Measurements from ENCODE around the gene COL27A1. TPM values are rescaled to one million over a fixed set of nuclear protein-coding genes. Genes with fewer than 3 reads are reported as not detected.

COL27A1 gene
- total RNA-seq, 2 experiments from 2014 or later = 0.87 to 1.2 TPM

DNA sequence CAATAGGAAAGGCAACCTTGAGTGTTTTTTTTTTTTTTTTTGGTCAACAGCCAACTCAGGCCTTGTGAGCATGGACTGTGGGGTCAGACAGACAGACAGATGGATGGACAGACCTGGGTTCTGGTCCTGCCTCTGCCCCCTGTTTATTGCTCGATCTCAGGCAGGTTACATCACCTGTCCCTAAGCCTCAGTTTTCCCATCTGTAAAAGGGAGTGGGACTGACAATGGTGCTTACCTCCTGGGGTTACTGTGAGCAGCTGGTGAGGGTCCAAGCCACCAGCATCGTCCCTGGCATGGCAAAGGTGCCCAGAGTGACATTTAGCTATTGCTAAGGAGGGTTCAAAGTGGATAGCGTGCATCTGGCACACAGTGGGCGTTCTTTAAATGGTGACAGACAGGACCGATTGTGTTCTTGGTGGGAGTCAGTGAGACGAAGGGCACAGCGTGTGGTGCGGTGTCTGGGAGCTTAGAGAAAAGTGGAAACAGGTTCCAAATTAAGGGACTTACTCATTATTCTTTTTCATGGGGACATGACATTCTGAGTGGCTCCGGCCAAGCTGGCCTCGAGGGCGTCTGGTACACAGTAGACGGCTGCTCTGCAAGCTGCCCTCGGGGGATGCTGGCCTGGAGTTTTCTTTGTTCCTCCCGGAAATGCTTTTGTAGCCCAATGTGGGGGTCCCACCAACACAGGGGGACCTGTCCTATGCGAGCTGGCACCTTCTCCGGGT, 72.1 kb downstream of the COL27A1 start:
- DNase-seq (no peak), ATAC-seq (ENCODE audit: poor library complexity) (no peak)
- no peak overlapping the region for H3K4me3 ChIP-seq (ENCODE audit: low read length)
- H3K9me3 Mint-ChIP-seq = no peaks in the 10 kb centered on the region
- H3K4me1 ChIP-seq (ENCODE audit: insufficient read depth, low read length) = no peaks in the 10 kb centered on the region
- H3K36me3 Mint-ChIP-seq (ENCODE audit: low read depth) = no peaks in the 10 kb centered on the region
- no peak overlapping the region for H3K27ac Mint-ChIP-seq
- H3K27ac ChIP-seq (ENCODE audit: low read depth in 1 of 2, low read length in 2 of 2) = no peak overlapping the region
- H3K4me1 Mint-ChIP-seq (ENCODE audit: low read depth) = no peaks in the 10 kb centered on the region
- H3K27me3 ChIP-seq (ENCODE audit: control insufficient read depth in 1 of 2, insufficient read depth in 2 of 2, low read length in 2 of 2) = no peaks in the 10 kb centered on the region
- peaks cover 0 to 3% of the 10 kb centered on the region in 2 experiments for H3K9me3 ChIP-seq (ENCODE audit: control insufficient read depth in 1 of 2, insufficient read depth in 1 of 2, low read length in 2 of 2)
- ChIA-PET POLR2A (no interaction called here), CTCF (no interaction called here)
- H3K27me3 Mint-ChIP-seq = no peaks in the 10 kb centered on the region
- intact Hi-C loops (cut with DNase I, micrococcal nuclease) = no loop called here
- TF ChIP-seq, protein P1, sequence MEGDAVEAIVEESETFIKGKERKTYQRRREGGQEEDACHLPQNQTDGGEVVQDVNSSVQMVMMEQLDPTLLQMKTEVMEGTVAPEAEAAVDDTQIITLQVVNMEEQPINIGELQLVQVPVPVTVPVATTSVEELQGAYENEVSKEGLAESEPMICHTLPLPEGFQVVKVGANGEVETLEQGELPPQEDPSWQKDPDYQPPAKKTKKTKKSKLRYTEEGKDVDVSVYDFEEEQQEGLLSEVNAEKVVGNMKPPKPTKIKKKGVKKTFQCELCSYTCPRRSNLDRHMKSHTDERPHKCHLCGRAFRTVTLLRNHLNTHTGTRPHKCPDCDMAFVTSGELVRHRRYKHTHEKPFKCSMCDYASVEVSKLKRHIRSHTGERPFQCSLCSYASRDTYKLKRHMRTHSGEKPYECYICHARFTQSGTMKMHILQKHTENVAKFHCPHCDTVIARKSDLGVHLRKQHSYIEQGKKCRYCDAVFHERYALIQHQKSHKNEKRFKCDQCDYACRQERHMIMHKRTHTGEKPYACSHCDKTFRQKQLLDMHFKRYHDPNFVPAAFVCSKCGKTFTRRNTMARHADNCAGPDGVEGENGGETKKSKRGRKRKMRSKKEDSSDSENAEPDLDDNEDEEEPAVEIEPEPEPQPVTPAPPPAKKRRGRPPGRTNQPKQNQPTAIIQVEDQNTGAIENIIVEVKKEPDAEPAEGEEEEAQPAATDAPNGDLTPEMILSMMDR (IDR thresholded peaks at IDR 0.05) = no peak
- no peaks in the 10 kb centered on the region for H3K36me3 ChIP-seq (ENCODE audit: insufficient read depth, low read length)
- H3K4me3 Mint-ChIP-seq = no peak overlapping the region

DNA sequence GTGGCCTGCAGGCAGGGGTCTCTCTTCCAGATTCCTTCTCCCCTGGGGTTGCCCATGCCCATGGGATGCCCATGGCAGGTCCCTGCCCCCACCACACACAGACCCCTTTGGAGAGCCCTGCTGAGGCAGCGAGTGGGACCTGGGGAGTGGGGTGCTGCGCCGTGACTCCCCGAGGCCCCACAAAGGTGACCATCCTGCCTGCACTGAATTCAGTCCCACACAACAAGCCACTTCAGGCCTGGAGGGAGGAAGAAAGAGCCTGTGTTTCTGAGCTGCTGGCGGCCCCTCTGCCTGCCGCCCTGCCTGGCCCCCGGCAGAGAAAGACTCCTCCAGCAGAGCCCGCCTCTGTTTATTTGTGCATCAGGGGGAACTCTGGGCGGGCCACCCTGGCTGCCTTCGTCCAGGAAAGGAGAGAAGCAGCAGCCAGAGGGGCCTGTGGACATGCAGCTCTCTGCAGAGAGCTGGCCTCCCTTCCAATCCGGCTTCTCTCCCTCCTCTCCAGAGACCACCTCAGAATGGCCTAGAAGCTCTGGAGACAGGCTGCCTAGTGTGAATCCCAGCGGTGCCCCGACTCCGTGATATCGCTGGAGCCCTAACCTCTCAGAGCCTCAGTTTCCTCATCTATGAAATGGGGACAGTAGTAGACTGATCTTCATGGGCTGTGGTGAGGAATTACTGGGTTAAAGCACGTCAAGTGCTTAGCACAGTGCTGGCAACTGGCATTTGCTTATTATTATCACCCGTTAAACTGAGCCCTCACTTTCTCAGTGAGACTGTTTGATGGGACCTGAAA, 72.9 kb downstream of the COL27A1 start:
- Histone ChIP-seq H3K4me1 (ENCODE audit: insufficient read depth, low read length) (no peaks in the 10 kb centered on the region), H3K36me3 (ENCODE audit: insufficient read depth, low read length) (no peaks in the 10 kb centered on the region), H3K27me3 (ENCODE audit: control insufficient read depth in 1 of 2, insufficient read depth in 2 of 2, low read length in 2 of 2) (no peaks in the 10 kb centered on the region), H3K4me3 (ENCODE audit: low read length) (no peak overlapping the region), H3K27ac (ENCODE audit: low read depth in 1 of 2, low read length in 2 of 2) (no peak overlapping the region), H3K9me3 (ENCODE audit: control insufficient read depth in 1 of 2, insufficient read depth in 1 of 2, low read length in 2 of 2) (peaks cover 0 to 3% of the 10 kb centered on the region in 2 experiments)
- ATAC-seq (ENCODE audit: poor library complexity) (no peak), DNase-seq (no peak)
- H3K36me3 Mint-ChIP-seq (ENCODE audit: low read depth) = no peaks in the 10 kb centered on the region
- intact Hi-C loops (cut with DNase I, micrococcal nuclease) = no loop called here
- no peak overlapping the region for H3K4me3 Mint-ChIP-seq
- H3K9me3 Mint-ChIP-seq = no peaks in the 10 kb centered on the region
- ChIA-PET POLR2A (no interaction called here), CTCF (no interaction called here)
- no peak overlapping the region for H3K27ac Mint-ChIP-seq
- TF ChIP-seq, protein P1 (IDR thresholded peaks at IDR 0.05) = no peak
- no peaks in the 10 kb centered on the region for H3K4me1 Mint-ChIP-seq (ENCODE audit: low read depth)
- H3K27me3 Mint-ChIP-seq = peaks cover under 1% of the 10 kb centered on the region

DNA sequence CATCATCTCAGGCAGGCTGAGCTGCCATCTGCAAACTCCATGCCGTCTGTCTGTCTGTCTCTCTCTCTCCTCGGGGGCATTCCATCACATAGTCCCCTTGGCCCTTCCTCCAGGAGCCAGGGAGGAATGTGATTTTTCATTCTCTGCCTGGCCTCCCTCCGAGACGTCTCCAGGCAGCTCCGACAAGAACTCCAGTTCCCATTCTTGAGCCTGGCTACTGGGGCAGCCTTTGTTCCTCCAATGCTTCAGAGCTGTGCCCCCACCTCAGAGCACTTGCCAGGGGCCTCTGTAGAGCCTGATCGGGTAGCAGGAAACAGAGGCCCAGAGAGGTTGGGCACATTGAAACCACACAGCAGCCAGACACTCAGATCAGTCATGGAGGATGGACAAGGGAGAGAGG, 74.0 kb downstream of the COL27A1 start:
- H3K4me1 ChIP-seq (ENCODE audit: insufficient read depth, low read length) = no peaks in the 10 kb centered on the region
- Mint-ChIP-seq H3K36me3 (ENCODE audit: low read depth) (no peaks in the 10 kb centered on the region), H3K27me3 (peaks cover 3% of the 10 kb centered on the region), H3K4me3 (no peak overlapping the region), H3K9me3 (no peaks in the 10 kb centered on the region), H3K4me1 (ENCODE audit: low read depth) (no peaks in the 10 kb centered on the region), H3K27ac (no peak overlapping the region)
- H3K4me3 ChIP-seq (ENCODE audit: low read length) = no peak overlapping the region
- no peak overlapping the region for H3K27ac ChIP-seq (ENCODE audit: low read depth in 1 of 2, low read length in 2 of 2)
- ChIA-PET POLR2A (no interaction called here), CTCF (no interaction called here)
- DNase-seq = no peak
- TF ChIP-seq, protein P1 (IDR thresholded peaks at IDR 0.05) = no peak
- ATAC-seq (ENCODE audit: poor library complexity) = no peak
- no peaks in the 10 kb centered on the region for H3K36me3 ChIP-seq (ENCODE audit: insufficient read depth, low read length)
- no peaks in the 10 kb centered on the region for H3K27me3 ChIP-seq (ENCODE audit: control insufficient read depth in 1 of 2, insufficient read depth in 2 of 2, low read length in 2 of 2)
- peaks cover 0 to 3% of the 10 kb centered on the region in 2 experiments for H3K9me3 ChIP-seq (ENCODE audit: control insufficient read depth in 1 of 2, insufficient read depth in 1 of 2, low read length in 2 of 2)
- intact Hi-C loops (cut with DNase I, micrococcal nuclease) = no loop called here
